ENCODE measurements around the gene RPL26.

DNA sequence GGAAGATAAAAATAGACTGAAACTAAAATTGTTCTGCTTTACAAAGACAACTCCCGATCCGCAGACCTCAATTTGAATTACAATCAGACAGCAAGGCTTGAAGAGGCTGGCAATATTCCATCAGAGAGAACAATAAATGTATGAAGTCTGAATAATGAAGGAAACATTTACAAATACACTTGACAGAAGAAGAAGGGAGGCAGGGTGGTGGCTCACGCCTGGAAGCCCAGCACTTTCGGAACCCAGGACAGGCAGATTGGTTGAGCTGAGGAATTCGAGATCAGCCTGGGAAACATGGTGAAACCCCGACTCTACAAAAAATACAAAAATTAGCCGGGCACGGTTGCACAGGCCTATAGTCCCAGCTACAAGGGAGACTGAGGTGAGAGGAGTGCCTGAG is 28.8 kb downstream of the RPL26 start:
- no peak for TF ChIP-seq POLR2A (IDR thresholded peaks at IDR 0.05; ENCODE audit: low read depth, low read length)
- no peak for TF ChIP-seq POLR2AphosphoS5 (IDR thresholded peaks at IDR 0.05; ENCODE audit: low read depth, low read length)

All from GM12892 (cell line).